Subcutaneous adipose tissue (tissue), 4 donors: Measurements from ENCODE around the gene HDAC11. TPM values are rescaled to one million over a fixed set of nuclear protein-coding genes. Genes with fewer than 3 reads are reported as not detected.

Experiments used
- CTCF ChIP-seq: fragments of 450-650 bp; IDR thresholded peaks from one replicate; pipeline ENCODE4 v1.5.1; 2016; ENCODE audit warnings: low read depth, mild to moderate bottlenecking, control low read depth, antibody characterized with exemption, moderate library complexity
- total RNA-seq, 4 donors: library from RNA; depleted of rRNA; stranded (reverse); fragments of >200 nt; gene quantifications; one replicate each; pipeline ENCODE4 v1.1.0, GENCODE V29; 2016

The HDAC11 gene
- total RNA-seq, 4 donors from 2014 or later, result 4.9 to 20.9 (median 10.4) TPM

- no peak for TF ChIP-seq CTCF
These were observed 22.5 kb upstream of the HDAC11 start for GRCh38 chr3:13457593-13457992.

GRCh38 chr3:13459605-13460340 lies 20.3 kb upstream of the HDAC11 start:
- no peak for TF ChIP-seq CTCF

- TF ChIP-seq CTCF, result no peak
These were observed 19.8 kb upstream of the HDAC11 start for GRCh38 chr3:13460341-13460736.

- no peak for TF ChIP-seq CTCF
These were observed 18.7 kb upstream of the HDAC11 start for GRCh38 chr3:13461169-13462124.

- no peak for TF ChIP-seq CTCF
These were observed 17.9 kb upstream of the HDAC11 start for GRCh38 chr3:13462125-13462629.

DNA sequence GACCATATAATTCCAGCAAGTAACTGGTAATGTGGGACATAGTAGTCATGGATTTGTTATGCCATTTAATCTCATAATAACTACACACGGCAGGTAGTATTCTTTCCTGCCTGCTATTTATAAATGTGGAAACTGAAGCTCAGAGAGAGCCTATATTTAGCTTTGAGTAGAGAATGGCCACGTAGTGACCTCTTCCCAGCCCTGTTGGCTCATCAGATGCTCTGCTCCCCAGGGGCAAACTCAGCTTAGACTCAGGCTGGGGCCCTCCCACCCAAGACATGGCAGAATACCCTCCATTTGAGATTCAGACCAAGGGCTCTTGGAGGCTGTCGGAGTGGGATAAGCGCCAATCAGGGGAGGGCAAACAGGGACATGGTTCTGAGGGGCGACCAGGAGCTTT lies 17.3 kb upstream of the HDAC11 start:
- no peak for TF ChIP-seq CTCF
